Right lung (tissue), 5 donors: ENCODE measurements around the gene KNCN. TPM values are rescaled to one million over a fixed set of nuclear protein-coding genes. Genes with fewer than 3 reads are reported as not detected.

Experiments
- DNase-seq, 2 donors: peaks; one replicate each; pipeline ENCODE4 v3.0.0-alpha.2; 2013
- polyA plus RNA-seq, 5 donors: library from polyadenylated mRNA; unstranded; fragments of 120-200 nt; gene quantifications; one replicate each; pipeline versions ENCODE4 v1.2.1 to v1.2.3, GENCODE V29; 2013; ENCODE audit warnings: inconsistent platforms in 1 of 5, low replicate concordance in 1 of 5; ENCODE audit not compliant: insufficient read length in 5 of 5, insufficient read depth in 1 of 5

KNCN gene
- polyA plus RNA-seq, 5 donors = 0.08 to 0.30 (median 0.13) TPM; not detected in 1

- no peak for DNase-seq
Measured at GRCh38 chr1:46525253-46525983, 26.0 kb downstream of the KNCN start.

- DNase-seq = no peak
Measured at GRCh38 chr1:46524843-46525242, 26.6 kb downstream of the KNCN start.

- no peak for DNase-seq
Measured at GRCh38 chr1:46523496-46524353, 27.7 kb downstream of the KNCN start.

GRCh38 chr1:46522969-46523320 lies 28.5 kb downstream of the KNCN start:
- no peak for DNase-seq

GRCh38 chr1:46522184-46522968 lies 29.1 kb downstream of the KNCN start:
- DNase-seq = peak; percentile 39 to 64

GRCh38 chr1:46521414-46521813 lies 30.0 kb downstream of the KNCN start:
- DNase-seq = no peak

- no peak for DNase-seq
Measured at GRCh38 chr1:46520063-46520911, 31.2 kb downstream of the KNCN start.

- no peak for DNase-seq
Measured at GRCh38 chr1:46519209-46519608, 32.2 kb downstream of the KNCN start.

- DNase-seq = no peak
Measured at GRCh38 chr1:46517932-46518498, 33.4 kb downstream of the KNCN start.

GRCh38 chr1:46517010-46517600 lies 34.3 kb downstream of the KNCN start:
- peak; percentile 40 to 53 for DNase-seq

- DNase-seq = no peak
Measured at GRCh38 chr1:46516200-46516950, 35.1 kb downstream of the KNCN start.

- DNase-seq = no peak
Measured at GRCh38 chr1:46515576-46515975, 35.9 kb downstream of the KNCN start.

- no peak for DNase-seq
Measured at GRCh38 chr1:46513536-46513935, 37.9 kb downstream of the KNCN start.

- no peak for DNase-seq
Measured at GRCh38 chr1:46512792-46513190, 38.7 kb downstream of the KNCN start.

- DNase-seq = no peak
Measured at GRCh38 chr1:46512135-46512791, 39.2 kb downstream of the KNCN start.

GRCh38 chr1:46510998-46511365 lies 40.5 kb downstream of the KNCN start:
- no peak for DNase-seq

- no peak for DNase-seq
Measured at GRCh38 chr1:46510341-46510997, 41.0 kb downstream of the KNCN start.

- DNase-seq = no peak
Measured at GRCh38 chr1:46508757-46509156, 42.7 kb downstream of the KNCN start.
